GM18498 (cell line): ENCODE data around the gene HAUS5.
"Not testable (repeated sequence)": the region's sequence is repeated elsewhere in the genome, so short reads cannot be mapped to it uniquely, and the experiment has no call there.

Experiments
- ATAC-seq: cut with Tn5 transposase; IDR thresholded peaks from one replicate; pipeline ENCODE4 v1.9.1; 2021; ENCODE audit warnings: mild to moderate bottlenecking, moderate library complexity; ENCODE audit not compliant: unreplicated experiment

The HAUS5 gene

GRCh38 chr19:35612559-35613321 lies at the start of gene HAUS5:
Gene HAUS5, plus strand, starts transcription at chr19:35612735. Its CDS starts 60 bp downstream, at chr19:35612795.
- ATAC-seq, result peak; percentile 90

GRCh38 chr19:35562776-35563175 lies 49.8 kb upstream of the HAUS5 start:
- ATAC-seq, result no peak

GRCh38 chr19:35563207-35563829 lies 49.2 kb upstream of the HAUS5 start, which contains the start of gene ATP4A:
Gene ATP4A, minus strand, starts transcription at chr19:35563658. Its CDS starts 29 bp downstream, at chr19:35563629.
- ATAC-seq, result no peak

- no peak for ATAC-seq
Measured at GRCh38 chr19:35565016-35565856, 47.3 kb upstream of the HAUS5 start.

GRCh38 chr19:35566738-35567137 lies 45.8 kb upstream of the HAUS5 start:
- ATAC-seq, result no peak

GRCh38 chr19:35569281-35569781 lies 43.2 kb upstream of the HAUS5 start:
- no peak for ATAC-seq

- no peak for ATAC-seq
Measured at GRCh38 chr19:35571406-35571965, 41.0 kb upstream of the HAUS5 start.

GRCh38 chr19:35577918-35578317 lies 34.6 kb upstream of the HAUS5 start:
- no peak for ATAC-seq

- ATAC-seq, result no peak
Measured at GRCh38 chr19:35578707-35579106, 33.8 kb upstream of the HAUS5 start.

- ATAC-seq, result no peak
Measured at GRCh38 chr19:35582760-35583159, 29.8 kb upstream of the HAUS5 start.

- ATAC-seq, result no peak
Measured at GRCh38 chr19:35585848-35586247, 26.7 kb upstream of the HAUS5 start, which contains the start of gene PMIS2. Gene PMIS2, plus strand, starts transcription at chr19:35586173. Its CDS starts 87 bp downstream, at chr19:35586260.

- ATAC-seq, result no peak
Measured at GRCh38 chr19:35587321-35587720, 25.2 kb upstream of the HAUS5 start.

GRCh38 chr19:35590875-35591274 lies 21.7 kb upstream of the HAUS5 start:
- ATAC-seq, result no peak

- ATAC-seq, result no peak
Measured at GRCh38 chr19:35592226-35592625, 20.3 kb upstream of the HAUS5 start.

GRCh38 chr19:35595026-35595425 lies 17.5 kb upstream of the HAUS5 start:
- not testable (repeated sequence) for ATAC-seq

- no peak for ATAC-seq
Measured at GRCh38 chr19:35595928-35596327, 16.6 kb upstream of the HAUS5 start.

GRCh38 chr19:35596366-35596999 lies 16.1 kb upstream of the HAUS5 start:
- ATAC-seq, result peak; percentile 74

GRCh38 chr19:35601971-35602370 lies 10.6 kb upstream of the HAUS5 start:
- no peak for ATAC-seq

GRCh38 chr19:35604436-35604835 lies 8.1 kb upstream of the HAUS5 start:
- ATAC-seq, result not testable (repeated sequence)

- not testable (repeated sequence) for ATAC-seq
Measured at GRCh38 chr19:35607170-35607569, 5.4 kb upstream of the HAUS5 start.
